ENCODE results near the gene MCM5.

Gene MCM5

GRCh38 chr22:35399678-35400500, at the start of gene MCM5:
TSS of gene MCM5 (plus strand) at chr22:35400140. CDS start at chr22:35400439, 299 bp downstream.
- peak; percentile 90 for DNase-seq (ENCODE audit: low read depth, low spot score)

GRCh38 chr22:35350539-35351503, 49.1 kb upstream of the MCM5 start:
- peak; percentile 82 for DNase-seq (ENCODE audit: low read depth, low spot score)

GRCh38 chr22:35352214-35353111, 47.5 kb upstream of the MCM5 start:
- no peak for DNase-seq (ENCODE audit: low read depth, low spot score)

GRCh38 chr22:35353318-35353717, 46.6 kb upstream of the MCM5 start:
- no peak for DNase-seq (ENCODE audit: low read depth, low spot score)

- no peak for DNase-seq (ENCODE audit: low read depth, low spot score)
Measured at GRCh38 chr22:35354068-35354467, 45.9 kb upstream of the MCM5 start.

- DNase-seq (ENCODE audit: low read depth, low spot score) = no peak
Measured at GRCh38 chr22:35357883-35358621, 41.9 kb upstream of the MCM5 start.

GRCh38 chr22:35359380-35360065, 40.4 kb upstream of the MCM5 start:
- no peak for DNase-seq (ENCODE audit: low read depth, low spot score)

- DNase-seq (ENCODE audit: low read depth, low spot score) = no peak
Measured at GRCh38 chr22:35361001-35361558, 38.9 kb upstream of the MCM5 start.

- no peak for DNase-seq (ENCODE audit: low read depth, low spot score)
Measured at GRCh38 chr22:35363566-35364086, 36.3 kb upstream of the MCM5 start.

- DNase-seq (ENCODE audit: low read depth, low spot score) = peak; percentile 71
Measured at GRCh38 chr22:35364230-35364629, 35.7 kb upstream of the MCM5 start.

- DNase-seq (ENCODE audit: low read depth, low spot score) = no peak
Measured at GRCh38 chr22:35367331-35367886, 32.5 kb upstream of the MCM5 start.

- no peak for DNase-seq (ENCODE audit: low read depth, low spot score)
Measured at GRCh38 chr22:35368386-35368785, 31.6 kb upstream of the MCM5 start.

- DNase-seq (ENCODE audit: low read depth, low spot score) = no peak
Measured at GRCh38 chr22:35369996-35370395, 29.9 kb upstream of the MCM5 start.

GRCh38 chr22:35373781-35374180, 26.2 kb upstream of the MCM5 start:
- DNase-seq (ENCODE audit: low read depth, low spot score) = no peak

GRCh38 chr22:35375031-35375430, 24.9 kb upstream of the MCM5 start:
- DNase-seq (ENCODE audit: low read depth, low spot score) = no peak

GRCh38 chr22:35375526-35375925, 24.4 kb upstream of the MCM5 start:
- DNase-seq (ENCODE audit: low read depth, low spot score) = no peak

- DNase-seq (ENCODE audit: low read depth, low spot score) = peak; percentile 98
Measured at GRCh38 chr22:35376728-35377472, 23.0 kb upstream of the MCM5 start.

- DNase-seq (ENCODE audit: low read depth, low spot score) = no peak
Measured at GRCh38 chr22:35377735-35378134, 22.2 kb upstream of the MCM5 start.

Measured in smooth muscle cell of the brain vasculature (primary cell).